ENCODE data around the gene STUM.
"Not testable (repeated sequence)": the region's sequence is repeated elsewhere in the genome, so short reads cannot be mapped to it uniquely, and the experiment has no call there.

STUM gene

GRCh38 chr1:226628612-226629155 lies 80.1 kb downstream of the STUM start:
- no peak for DNase-seq

- DNase-seq = no peak
Observed at GRCh38 chr1:226629210-226629895, 80.8 kb downstream of the STUM start.

- no peak for DNase-seq
Observed at GRCh38 chr1:226629896-226630550, 81.5 kb downstream of the STUM start.

- DNase-seq = no peak
Observed at GRCh38 chr1:226630592-226630991, 82.0 kb downstream of the STUM start.

- no peak for DNase-seq
Observed at GRCh38 chr1:226631229-226632000, 82.9 kb downstream of the STUM start.

- no peak for DNase-seq
Observed at GRCh38 chr1:226632169-226632879, 83.8 kb downstream of the STUM start.

GRCh38 chr1:226632922-226633351 lies 84.4 kb downstream of the STUM start:
- DNase-seq = no peak

- no peak for DNase-seq
Observed at GRCh38 chr1:226633541-226634165, 85.1 kb downstream of the STUM start.

- DNase-seq = peak; percentile 85
Observed at GRCh38 chr1:226634166-226634588, 85.6 kb downstream of the STUM start.

- no peak for DNase-seq
Observed at GRCh38 chr1:226634611-226635246, 86.2 kb downstream of the STUM start.

- no peak for DNase-seq
Observed at GRCh38 chr1:226635456-226635941, 86.9 kb downstream of the STUM start.

- no peak for DNase-seq
Observed at GRCh38 chr1:226636847-226637096, 88.2 kb downstream of the STUM start.

- DNase-seq = peak; percentile 48
Observed at GRCh38 chr1:226637147-226637935, 88.8 kb downstream of the STUM start.

- no peak for DNase-seq
Observed at GRCh38 chr1:226638001-226638601, 89.5 kb downstream of the STUM start.

GRCh38 chr1:226638608-226639007 lies 90.0 kb downstream of the STUM start:
- DNase-seq = no peak

- DNase-seq = not testable (repeated sequence)
Observed at GRCh38 chr1:226639206-226639605, 90.6 kb downstream of the STUM start.

- DNase-seq = no peak
Observed at GRCh38 chr1:226639631-226640061, 91.1 kb downstream of the STUM start.

GRCh38 chr1:226640321-226641136 lies 92.0 kb downstream of the STUM start:
- DNase-seq = no peak

GRCh38 chr1:226641671-226642231 lies 93.2 kb downstream of the STUM start:
- DNase-seq = no peak
